DMS53 treated with DMSO at 0.1 percent for 48 hours (cell line): ENCODE results near the gene ERBB2.
"Not testable (repeated sequence)": the region's sequence is repeated elsewhere in the genome, so short reads cannot be mapped to it uniquely, and the experiment has no call there.

Source experiments
- DNase-seq: peaks from one replicate; lab custom pipeline; 2025; ENCODE audit not compliant: unreplicated experiment; lab: John Stamatoyannopoulos, UW

The ERBB2 gene

DNA sequence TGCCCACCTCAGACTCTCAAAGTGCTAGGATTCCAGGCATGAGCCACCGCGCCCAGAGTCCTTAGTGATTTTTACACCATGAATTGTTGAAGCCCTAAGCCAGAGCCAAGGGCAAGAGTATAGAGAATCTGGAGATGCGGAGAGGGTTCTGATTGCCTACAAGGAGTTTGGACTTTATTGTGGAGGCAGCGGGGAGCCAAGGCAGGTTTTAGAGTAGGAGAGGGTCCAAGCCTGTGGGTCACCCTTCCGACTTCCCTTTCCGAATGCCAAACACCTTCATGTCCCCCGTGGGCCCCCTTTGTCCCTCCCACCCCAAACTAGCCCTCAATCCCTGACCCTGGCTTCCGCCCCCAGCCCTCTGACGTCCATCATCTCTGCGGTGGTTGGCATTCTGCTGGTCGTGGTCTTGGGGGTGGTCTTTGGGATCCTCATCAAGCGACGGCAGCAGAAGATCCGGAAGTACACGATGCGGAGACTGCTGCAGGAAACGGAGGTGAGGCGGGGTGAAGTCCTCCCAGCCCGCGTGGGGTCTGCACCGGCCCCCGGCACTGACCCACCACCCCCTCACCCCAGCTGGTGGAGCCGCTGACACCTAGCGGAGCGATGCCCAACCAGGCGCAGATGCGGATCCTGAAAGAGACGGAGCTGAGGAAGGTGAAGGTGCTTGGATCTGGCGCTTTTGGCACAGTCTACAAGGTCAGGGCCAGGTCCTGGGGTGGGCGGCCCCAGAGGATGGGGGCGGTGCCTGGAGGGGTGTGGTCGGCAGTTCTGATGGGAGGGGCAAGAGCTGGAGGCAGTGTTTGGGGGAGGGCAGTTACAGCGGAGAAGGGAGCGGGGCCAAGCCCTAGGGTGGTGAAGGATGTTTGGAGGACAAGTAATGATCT, 23.3 kb downstream of the ERBB2 start:
- DNase-seq = no peak

DNA sequence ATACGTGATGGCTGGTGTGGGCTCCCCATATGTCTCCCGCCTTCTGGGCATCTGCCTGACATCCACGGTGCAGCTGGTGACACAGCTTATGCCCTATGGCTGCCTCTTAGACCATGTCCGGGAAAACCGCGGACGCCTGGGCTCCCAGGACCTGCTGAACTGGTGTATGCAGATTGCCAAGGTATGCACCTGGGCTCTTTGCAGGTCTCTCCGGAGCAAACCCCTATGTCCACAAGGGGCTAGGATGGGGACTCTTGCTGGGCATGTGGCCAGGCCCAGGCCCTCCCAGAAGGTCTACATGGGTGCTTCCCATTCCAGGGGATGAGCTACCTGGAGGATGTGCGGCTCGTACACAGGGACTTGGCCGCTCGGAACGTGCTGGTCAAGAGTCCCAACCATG, 24.9 kb downstream of the ERBB2 start:
- DNase-seq = no peak

DNA sequence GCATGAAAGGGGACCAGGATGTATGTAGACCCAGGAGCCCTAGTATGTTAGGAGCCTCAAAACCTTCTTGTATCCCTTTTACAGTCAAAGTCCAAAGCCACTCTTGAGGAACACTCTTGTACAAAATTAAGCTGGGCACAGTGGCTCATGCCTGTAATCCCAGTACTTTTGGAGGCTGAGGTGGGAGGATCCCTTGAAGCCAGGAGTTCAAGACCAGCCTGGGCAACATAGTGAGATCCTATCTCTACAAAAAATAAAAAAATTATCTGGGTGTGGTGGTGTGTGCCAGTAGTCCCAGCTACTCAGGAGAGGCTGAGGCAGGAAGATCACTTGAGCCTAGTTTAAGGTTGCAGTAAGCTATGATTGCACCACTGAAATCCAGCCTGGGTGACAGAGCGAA, 26.1 kb downstream of the ERBB2 start:
- DNase-seq = not testable (repeated sequence)

DNA sequence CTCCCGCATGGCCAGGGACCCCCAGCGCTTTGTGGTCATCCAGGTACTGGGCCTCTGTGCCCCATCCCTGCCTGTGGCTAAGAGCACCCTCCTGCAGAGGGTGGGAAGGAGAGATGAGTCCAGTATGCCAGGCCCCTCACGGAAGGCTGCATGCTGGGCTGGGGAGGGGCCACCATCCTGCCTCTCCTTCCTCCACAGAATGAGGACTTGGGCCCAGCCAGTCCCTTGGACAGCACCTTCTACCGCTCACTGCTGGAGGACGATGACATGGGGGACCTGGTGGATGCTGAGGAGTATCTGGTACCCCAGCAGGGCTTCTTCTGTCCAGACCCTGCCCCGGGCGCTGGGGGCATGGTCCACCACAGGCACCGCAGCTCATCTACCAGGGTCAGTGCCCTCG, 26.8 kb downstream of the ERBB2 start:
- no peak for DNase-seq

DNA sequence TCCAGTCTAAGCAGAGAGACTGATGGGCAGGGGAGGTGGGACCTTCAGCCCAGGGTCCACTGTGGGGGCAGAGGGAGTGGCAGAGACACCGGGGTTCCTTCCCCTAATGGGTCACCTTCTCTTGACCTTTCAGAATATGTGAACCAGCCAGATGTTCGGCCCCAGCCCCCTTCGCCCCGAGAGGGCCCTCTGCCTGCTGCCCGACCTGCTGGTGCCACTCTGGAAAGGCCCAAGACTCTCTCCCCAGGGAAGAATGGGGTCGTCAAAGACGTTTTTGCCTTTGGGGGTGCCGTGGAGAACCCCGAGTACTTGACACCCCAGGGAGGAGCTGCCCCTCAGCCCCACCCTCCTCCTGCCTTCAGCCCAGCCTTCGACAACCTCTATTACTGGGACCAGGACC, 27.7 kb downstream of the ERBB2 start:
- DNase-seq = no peak

DNA sequence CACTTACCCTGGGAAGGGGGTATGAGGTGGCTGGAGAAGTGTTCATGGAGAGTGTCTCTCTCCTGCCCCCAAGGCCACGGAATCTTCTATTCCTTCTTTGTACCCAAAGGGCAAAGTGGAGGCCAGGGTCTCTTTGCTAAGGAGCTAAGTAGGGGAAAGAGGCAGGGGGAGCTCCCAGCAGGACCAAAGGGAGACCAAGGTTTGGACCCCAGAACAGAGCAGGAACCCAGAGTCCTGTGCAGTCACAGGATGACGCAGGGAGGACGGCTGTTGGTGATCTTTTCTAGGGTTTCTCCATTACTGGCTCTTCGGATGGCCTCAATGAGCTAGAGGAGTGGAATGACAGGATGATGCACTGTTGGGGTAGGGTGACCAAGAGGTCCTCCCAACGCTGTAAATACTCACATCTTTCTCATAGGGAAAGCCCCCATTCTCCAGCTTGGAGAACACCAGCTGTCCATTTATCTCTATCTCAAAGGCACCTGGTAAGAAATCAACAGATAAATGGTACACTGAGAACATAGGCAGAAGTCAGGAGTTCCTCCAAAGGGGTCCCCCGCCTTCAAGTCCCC, 29.5 kb downstream of the ERBB2 start:
- DNase-seq = no peak

DNA sequence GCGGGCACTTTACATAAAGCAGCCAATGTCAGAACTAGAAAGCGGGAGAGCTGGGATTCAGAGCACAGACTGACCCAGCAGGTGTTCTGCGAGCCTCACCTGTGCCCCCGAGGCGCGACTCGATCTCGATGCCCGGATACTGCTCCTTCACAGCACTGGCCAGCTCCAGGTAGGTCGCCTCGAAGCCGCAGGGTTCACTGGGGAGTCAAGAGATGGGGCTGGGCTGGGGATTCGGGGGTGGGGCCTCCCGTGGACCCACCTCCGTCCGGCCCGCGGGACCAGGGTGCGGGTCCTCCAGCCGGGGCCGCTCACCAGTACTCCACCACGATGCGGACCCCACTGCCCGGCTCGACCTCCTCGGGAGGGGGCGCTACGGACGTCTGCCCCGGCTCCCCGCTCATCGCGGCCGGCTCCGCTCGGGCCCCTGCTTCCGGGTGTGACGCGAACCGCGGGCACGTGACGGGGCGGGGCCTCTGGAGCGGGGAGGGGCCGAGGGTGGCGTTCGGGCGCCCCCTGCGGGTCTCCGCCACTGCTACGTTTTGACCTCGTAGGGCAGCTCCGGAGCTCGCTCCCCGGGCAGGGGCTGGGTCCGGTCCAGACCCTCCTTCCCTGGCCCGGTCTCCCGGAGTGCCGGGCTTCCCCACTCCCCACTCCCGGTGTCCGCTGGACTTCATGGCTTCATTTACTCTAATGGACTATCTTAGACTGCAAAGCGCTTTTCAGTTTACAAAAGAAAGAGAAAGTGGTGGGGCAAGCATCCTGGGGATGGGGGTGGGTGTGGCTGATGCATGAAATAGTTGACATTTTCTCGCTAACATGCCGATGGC, 30.4 kb downstream of the ERBB2 start, which contains the start of gene MIEN1:
Gene MIEN1 (minus strand): TSS at position 438 of the 827 bp plus-strand sequence. CDS start 37 bp downstream, at position 401.
- DNase-seq = peak; percentile 53

DNA sequence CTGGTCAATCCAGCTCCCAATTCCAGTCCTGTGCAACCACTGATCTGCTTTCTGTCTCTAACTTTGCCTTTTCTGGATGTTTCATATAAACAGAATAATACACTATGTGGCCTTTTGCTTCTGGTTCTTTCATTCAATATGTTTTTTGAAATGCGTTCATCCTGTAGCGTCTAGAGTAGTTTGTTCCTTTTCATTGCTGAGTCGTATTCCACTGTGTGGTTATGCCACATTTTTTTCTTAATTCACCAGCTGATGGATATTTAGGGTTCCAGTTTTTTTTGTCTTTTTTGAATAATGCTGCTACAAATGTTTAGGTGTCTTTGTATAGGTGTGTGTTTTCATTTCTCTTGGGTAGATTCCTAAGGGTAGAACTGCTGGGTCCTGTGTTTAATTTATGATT, 32.7 kb downstream of the ERBB2 start:
- no peak for DNase-seq

DNA sequence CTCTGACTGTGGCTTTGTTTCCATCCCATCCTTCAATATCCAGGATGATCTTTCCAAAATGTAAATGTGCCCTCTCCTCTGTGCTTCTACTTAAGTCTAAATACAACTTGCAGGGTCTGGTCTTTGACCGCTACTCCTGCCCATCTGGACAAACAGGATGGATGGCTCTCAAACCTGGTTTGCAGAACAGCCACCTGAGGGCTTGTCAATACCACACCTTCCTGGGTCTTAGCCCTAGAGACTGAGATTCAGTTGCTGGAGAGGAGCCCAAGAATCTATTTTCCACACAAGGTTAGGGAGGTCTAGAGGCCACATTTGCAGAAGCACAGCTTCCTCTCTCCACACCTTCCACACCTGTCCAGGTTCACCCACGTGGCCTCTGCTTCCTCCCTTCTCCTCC, 36.0 kb downstream of the ERBB2 start:
- no peak for DNase-seq

DNA sequence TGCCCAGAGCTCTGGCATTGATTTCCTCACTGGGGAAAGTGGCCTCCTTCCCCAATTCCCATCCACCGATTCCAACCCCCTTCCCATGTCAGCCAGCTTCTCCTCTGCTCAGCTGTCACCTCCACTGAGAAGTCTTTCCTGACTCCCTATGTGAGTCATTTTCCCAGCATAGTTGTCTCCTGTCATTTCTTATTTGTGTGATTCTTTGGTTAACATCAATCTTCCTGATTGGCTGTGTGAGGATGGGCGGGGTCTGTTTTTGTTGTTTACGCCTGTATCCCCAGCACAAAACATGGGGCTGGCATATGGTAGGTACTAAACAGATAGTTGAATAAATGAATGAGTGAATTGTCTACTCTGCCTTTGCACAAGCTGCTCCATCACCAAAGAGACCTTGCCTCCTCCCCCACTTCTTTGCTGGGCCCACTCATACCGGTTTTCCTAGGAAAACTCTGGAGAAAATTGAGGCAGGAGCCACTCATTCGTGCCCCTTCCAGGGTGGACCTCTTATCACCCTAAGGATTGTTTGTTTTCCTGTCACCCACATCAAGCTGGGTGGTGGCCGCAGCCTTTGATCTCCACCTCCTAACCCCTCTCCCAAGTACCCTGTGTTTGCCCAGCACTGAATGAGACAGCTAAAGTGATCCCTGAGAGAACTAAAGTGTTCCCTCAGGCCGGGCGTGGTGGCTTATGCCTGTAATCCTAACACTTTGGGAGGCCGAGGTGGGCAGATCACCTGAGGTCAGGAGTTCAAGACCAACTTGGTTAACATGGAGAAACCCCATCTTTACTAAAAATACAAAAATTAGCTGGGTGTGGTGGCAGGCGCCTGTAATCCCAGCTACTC, 36.7 kb downstream of the ERBB2 start:
- DNase-seq = no peak

DNA sequence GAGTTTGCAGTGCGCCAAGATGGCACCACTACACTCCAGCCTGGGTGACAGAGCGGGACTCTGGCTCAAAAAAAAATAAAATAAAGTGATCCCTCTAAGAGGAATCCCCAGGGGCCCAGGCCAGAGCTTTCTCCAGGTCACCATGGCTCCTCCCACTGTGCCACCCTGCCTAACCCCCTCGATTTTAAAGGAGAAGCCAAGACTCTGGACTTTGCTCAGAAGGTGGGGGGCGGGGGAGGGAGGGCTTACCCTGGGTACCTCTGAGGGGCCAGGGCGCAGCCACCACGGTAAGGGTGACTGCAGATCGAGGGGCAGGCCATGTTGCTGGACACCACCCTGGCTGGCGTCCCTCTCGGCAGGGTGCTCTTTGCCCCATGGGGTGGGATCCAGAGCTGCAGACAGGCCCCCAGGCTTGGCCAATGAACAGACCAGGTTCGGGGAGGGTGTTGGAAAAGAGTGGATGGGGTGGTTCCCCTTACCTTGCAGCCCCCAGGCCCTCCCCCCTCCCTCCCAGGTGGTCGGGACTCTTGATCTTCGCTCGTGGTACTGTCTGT, 37.4 kb downstream of the ERBB2 start:
- no peak for DNase-seq

DNA sequence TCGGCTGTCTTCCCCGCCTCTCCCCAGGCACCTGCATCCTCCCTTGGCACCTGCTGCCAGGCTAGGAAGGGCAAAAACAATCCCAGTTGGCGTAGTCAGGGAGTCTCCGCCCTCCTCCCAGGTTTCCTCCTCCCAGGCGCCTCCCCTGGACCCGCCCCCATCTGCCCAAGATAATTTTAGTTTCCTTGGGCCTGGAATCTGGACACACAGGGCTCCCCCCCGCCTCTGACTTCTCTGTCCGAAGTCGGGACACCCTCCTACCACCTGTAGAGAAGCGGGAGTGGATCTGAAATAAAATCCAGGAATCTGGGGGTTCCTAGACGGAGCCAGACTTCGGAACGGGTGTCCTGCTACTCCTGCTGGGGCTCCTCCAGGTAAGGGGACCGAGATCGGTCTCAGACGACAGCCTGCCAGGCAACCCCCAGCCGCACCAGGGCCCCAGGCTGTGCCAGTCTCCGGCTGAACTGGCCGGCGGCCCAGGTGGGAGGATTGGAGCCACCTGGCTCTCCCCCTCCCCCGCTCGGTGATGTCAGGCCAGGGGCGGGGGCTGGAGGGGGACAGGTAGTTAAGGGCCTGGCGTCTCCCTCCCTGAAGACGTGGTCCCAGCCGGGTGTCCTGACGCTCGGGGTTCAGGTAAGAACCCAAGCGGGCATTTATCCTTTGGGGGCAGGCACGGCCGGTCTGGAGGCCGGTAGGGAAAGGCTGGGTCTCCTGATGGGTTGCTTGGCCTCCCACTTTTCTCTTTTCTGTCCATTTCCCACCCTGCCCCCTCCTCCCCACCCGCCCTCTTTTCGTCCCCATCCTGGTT, 38.1 kb downstream of the ERBB2 start, which contains the start of gene GRB7:
Gene GRB7 (plus strand): TSS at position 179 of the 808 bp plus-strand sequence. CDS start 4,364 bp downstream, outside the sequence.
- peak; percentile 81 for DNase-seq

DNA sequence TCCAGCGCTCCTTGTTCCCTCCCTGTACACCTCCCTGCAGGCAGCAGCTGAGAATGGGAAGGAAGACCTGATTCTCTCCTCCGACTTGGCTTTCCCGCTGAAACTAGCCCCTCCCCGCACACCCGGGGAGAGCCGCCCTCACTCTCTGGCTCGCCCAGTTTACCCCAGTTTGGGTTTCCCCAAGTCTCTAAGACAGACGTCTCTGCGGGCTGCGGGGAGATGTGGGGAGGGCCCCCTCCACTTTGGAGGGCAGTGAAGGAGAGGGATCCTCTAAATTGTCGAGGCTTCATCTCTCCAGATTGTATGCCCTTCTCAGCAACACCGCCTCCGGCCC, 38.7 kb downstream of the ERBB2 start:
- DNase-seq = peak; percentile 23

DNA sequence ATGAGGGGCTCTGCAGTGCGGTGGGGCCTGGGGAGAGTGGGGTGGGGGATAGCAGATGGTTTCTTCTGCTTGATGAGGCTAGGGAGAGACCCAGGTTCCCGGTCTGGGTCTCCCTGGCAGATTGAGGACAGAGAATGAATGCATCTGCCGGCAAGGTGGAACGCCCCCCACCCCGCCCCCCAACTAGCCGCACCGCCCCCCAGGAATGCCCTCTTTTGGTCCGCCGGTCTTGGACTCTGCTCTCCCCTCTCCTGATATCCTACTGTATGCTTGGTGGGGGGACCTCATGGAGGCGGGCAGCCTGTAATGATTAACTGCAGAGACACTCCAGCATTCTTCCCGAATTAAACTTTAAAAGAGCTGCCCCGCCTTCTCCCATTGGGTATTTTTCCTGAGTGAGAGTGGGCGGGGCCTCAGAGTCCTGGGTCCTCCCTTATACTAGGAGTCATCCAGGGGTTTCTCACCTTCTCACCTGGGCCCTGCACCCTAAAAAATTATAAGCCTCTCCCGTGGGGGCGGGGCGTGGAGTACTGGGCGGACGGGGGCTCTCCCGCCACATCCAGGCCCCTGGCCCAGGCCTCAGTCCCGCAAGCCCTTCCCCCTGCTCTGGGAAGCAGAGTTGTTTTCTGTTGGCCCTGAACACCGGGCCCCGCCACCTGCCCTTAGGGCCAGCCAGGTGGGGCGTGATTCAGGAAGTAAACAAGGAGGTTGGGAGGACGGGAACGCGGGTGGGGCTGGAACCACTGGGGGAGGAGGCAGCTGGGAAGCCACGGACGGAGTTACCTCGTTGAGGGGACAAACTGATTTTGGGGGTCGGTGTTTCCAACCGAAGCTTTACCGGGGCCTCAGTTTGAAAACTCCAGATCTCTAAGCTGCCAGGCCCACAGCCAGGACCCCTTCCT, 39.4 kb downstream of the ERBB2 start:
- DNase-seq = peak; percentile 77

DNA sequence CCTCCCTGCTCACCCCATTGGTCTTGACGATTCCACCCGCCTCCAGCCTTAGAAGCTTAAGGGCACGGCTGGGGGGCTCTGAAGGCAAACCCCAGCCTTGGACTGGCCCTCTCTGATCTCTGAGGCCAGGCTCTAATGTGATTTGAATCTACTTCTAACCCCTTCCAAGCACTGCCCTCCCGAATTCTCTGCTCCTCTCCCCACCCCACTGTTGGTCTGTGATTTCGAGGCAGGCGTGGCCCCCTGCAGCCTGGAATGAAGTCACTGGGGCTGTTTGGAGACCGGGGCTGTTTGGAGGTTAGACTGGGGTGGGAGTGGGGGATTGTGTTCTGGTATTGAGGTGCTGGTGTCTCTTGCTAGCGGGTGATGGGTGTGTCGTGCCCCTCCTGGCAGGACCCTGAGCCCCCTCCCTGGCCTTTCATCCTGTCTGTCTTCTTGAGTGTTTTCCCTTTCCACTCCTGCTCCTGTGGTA, 40.1 kb downstream of the ERBB2 start:
- DNase-seq = no peak

DNA sequence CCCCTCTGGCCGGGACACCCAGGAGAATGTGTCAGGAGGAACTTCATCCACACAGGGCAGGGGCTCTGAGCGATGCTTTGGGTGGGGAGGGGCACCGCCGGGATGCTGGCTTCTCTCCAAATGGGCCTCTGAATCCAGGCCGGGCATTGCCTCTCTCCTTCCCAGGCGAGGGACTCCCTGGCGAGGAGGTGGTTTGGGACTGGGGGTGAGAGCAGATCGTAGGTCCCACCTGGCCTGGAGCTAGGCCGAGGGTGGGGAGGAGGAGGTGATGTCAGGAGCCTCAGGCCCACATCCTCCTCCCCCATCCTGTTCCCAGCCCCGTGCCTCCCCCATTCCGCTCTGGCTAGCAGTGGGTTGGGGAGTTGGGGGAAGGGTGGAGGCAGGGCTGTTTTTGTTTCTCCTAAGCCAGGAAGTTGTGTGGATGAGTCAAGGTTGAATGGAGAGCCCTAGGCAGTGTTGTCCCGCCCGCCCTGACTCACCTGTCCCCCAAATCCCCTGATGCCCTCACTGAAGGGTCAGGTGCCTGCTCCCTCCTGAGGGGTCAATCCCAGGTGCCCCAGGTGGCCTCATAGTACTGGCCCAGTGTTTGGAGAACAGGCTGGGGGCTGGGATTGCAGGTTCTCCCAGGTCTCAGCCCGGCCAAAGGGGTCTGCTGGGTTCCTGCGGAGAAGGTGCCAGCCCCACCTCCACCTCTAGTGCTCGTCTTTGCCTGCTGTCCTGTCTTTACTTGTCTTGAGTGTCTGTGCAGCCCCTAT, 40.7 kb downstream of the ERBB2 start:
- DNase-seq = peak; percentile 16

DNA sequence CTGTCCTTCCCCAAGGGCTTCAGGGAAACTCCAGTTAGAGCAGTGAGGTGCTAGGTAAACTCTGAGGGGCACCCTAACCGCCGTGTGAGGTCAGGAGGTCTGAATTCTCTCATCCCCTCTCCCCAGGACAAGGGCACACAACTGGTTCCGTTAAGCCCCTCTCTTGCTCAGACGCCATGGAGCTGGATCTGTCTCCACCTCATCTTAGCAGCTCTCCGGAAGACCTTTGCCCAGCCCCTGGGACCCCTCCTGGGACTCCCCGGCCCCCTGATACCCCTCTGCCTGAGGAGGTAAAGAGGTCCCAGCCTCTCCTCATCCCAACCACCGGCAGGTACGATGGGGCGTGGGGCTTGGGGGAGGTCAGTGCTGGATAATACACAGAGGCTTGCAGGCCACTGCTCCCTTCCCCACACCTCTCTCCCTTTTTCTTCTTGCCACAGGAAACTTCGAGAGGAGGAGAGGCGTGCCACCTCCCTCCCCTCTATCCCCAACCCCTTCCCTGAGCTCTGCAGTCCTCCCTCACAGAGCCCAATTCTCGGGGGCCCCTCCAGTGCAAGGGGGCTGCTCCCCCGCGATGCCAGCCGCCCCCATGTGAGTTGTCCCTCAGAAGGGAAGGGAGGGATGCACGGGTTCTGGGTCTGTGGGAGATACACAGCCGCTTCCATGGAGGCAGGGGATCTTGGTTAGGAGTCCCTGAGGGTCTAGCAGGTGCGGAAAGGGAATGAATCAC, 42.4 kb downstream of the ERBB2 start:
- DNase-seq = no peak
